Right lobe of liver (tissue), 4 donors: ENCODE data around the gene VCL.

ENCODE experiments used
- POLR2A ChIP-seq: fragments of 450-650 bp; IDR thresholded peaks from one replicate; pipeline ENCODE4 v1.6.1; 2017; ENCODE audit warnings: antibody characterized with exemption, mild to moderate bottlenecking
- TF ChIP-seq, protein P1 (sequence below), 4 donors: fragments of 200-600 bp in 3 of 4; fragments of 450-650 bp in 1 of 4; IDR thresholded peaks; one replicate each; pipeline versions ENCODE4 v1.5.1 to v1.8.0; 2016 to 2022; ENCODE audit warnings: antibody characterized with exemption in 4 of 4, mild to moderate bottlenecking in 2 of 4
- donor health status: DM: no; HTN: no; CAD: no.
- donor health status: DM: no; HTN: no; CAD: no.
- donor health status: DM: no; HTN: yes; CAD: no.

DNA sequence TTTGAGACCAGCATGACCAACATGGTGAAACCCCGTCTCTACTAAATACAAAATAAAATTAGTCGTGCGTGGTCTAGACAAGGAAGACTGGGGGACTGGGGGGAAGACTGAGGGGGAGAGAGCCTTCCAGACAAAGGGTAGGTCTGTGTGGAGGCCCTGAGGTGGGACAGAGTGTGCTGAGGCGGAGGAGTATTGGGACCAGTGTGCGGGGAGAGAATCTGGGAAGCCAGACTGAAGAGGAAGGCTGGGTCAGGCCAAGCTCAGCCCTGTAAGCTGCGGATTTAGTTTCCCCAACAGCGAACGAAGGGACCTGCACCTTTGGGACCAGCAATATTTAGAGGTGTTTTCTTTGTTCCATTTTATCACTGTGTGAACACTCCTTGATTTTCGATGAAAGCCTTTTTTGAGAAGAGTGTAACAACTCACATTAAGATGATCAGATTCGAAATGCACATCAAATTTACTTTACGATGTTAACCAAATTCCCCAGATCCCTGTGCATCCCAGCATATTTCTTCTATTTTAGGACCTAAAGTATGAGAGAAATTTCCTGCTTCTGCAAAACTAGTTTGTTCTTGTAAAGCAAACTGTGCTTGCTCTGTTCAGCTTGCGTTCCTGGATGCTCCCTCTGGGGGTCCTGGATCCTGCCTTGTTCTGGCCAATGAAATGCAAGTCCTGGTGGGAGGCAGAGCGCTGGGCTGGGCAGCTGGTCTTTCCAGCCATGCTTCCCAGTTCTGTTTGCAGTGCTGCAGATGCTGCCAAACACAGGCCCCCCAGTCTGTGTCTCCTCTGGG, 47.6 kb upstream of the VCL start:
- TF ChIP-seq, protein P1, sequence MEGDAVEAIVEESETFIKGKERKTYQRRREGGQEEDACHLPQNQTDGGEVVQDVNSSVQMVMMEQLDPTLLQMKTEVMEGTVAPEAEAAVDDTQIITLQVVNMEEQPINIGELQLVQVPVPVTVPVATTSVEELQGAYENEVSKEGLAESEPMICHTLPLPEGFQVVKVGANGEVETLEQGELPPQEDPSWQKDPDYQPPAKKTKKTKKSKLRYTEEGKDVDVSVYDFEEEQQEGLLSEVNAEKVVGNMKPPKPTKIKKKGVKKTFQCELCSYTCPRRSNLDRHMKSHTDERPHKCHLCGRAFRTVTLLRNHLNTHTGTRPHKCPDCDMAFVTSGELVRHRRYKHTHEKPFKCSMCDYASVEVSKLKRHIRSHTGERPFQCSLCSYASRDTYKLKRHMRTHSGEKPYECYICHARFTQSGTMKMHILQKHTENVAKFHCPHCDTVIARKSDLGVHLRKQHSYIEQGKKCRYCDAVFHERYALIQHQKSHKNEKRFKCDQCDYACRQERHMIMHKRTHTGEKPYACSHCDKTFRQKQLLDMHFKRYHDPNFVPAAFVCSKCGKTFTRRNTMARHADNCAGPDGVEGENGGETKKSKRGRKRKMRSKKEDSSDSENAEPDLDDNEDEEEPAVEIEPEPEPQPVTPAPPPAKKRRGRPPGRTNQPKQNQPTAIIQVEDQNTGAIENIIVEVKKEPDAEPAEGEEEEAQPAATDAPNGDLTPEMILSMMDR (IDR thresholded peaks at IDR 0.05): no peak
- TF ChIP-seq POLR2A: no peak
